Astrocyte (in vitro differentiated cells and primary cell): ENCODE measurements around the gene ACAP3. TPM values are rescaled to one million over a fixed set of nuclear protein-coding genes. Genes with fewer than 3 reads are reported as not detected.

Experiments
- DNase-seq: peaks from one replicate; pipeline ENCODE4 v3.0.0-alpha.2; 2010; ENCODE audit warnings: low read depth
- FAIRE-seq: peaks from 2 replicates; lab custom pipeline; 2011; peaks lifted over from hg19 to GRCh38; lab: Jason Lieb, UNC
- H2AFZ ChIP-seq: 2 replicates; pipeline ENCODE4 v1.6.0; 2012; ENCODE audit warnings: low read depth, low read length, inconsistent platforms
- H3K27ac ChIP-seq: 2 replicates; pipeline ENCODE4 v1.5.1; 2011; ENCODE audit warnings: low read depth, low read length, inconsistent platforms
- H3K27me3 ChIP-seq: 2 replicates; pipeline ENCODE4 v1.6.0; 2011; ENCODE audit warnings: low read length, inconsistent platforms; ENCODE audit not compliant: insufficient read depth
- H3K36me3 ChIP-seq: 2 replicates; pipeline ENCODE4 v1.5.1; 2011; ENCODE audit warnings: low read length, inconsistent platforms; ENCODE audit not compliant: insufficient read depth
- H3K4me1 ChIP-seq: 2 replicates; pipeline ENCODE4 v1.5.1; 2011; ENCODE audit warnings: low read length, inconsistent platforms; ENCODE audit not compliant: insufficient read depth
- H3K4me2 ChIP-seq: 2 replicates; pipeline ENCODE4 v1.6.0; 2012; ENCODE audit warnings: low read length, inconsistent platforms
- H3K4me3 ChIP-seq: 2 replicates; pipeline ENCODE4 v1.5.1; 2011; ENCODE audit warnings: low read depth, mild to moderate bottlenecking, low read length, inconsistent platforms; ENCODE audit not compliant: insufficient read depth
- H3K79me2 ChIP-seq: 2 replicates; pipeline ENCODE4 v1.6.0; 2012; ENCODE audit warnings: mild to moderate bottlenecking, low read length, inconsistent platforms; ENCODE audit not compliant: insufficient read depth
- H3K9ac ChIP-seq: 2 replicates; pipeline ENCODE4 v1.6.0; 2012; ENCODE audit warnings: mild to moderate bottlenecking, low read length, inconsistent platforms
- H3K9me3 ChIP-seq: 2 replicates; pipeline ENCODE4 v1.5.1; 2012; ENCODE audit warnings: low read depth, mild to moderate bottlenecking, low read length, inconsistent platforms; ENCODE audit not compliant: insufficient read depth
- H4K20me1 ChIP-seq: 2 replicates; pipeline ENCODE4 v1.6.0; 2012; ENCODE audit warnings: low read length, inconsistent platforms; ENCODE audit not compliant: insufficient read depth
- H3K27ac Mint-ChIP-seq: one replicate; pipeline ENCODE4 v1.8.0; 2021; ENCODE audit warnings: mild to moderate bottlenecking, mixed read lengths; ENCODE audit not compliant: unreplicated experiment
- H3K27me3 Mint-ChIP-seq: one replicate; pipeline ENCODE4 v1.8.0; 2021; ENCODE audit warnings: low read depth, mixed read lengths; ENCODE audit not compliant: unreplicated experiment
- H3K36me3 Mint-ChIP-seq: one replicate; pipeline ENCODE4 v1.8.0; 2021; ENCODE audit warnings: low read depth, mixed read lengths; ENCODE audit not compliant: unreplicated experiment
- H3K4me1 Mint-ChIP-seq: one replicate; pipeline ENCODE4 v1.8.0; 2021; ENCODE audit warnings: low read depth, mixed read lengths; ENCODE audit not compliant: unreplicated experiment
- H3K4me3 Mint-ChIP-seq: one replicate; pipeline ENCODE4 v1.8.0; 2021; ENCODE audit warnings: mild to moderate bottlenecking, moderate library complexity, mixed read lengths; ENCODE audit not compliant: unreplicated experiment
- H3K9me3 Mint-ChIP-seq: one replicate; pipeline ENCODE4 v1.8.0; 2021; ENCODE audit warnings: mild to moderate bottlenecking, mixed read lengths; ENCODE audit not compliant: unreplicated experiment
- CTCF ChIP-seq: IDR thresholded peaks from 2 replicates; pipeline ENCODE4 v1.5.1; 2011; ENCODE audit warnings: low read depth, mild to moderate bottlenecking, inconsistent platforms, low read length, moderate library complexity; ENCODE audit not compliant: insufficient read depth
- EZH2 ChIP-seq: IDR thresholded peaks from 2 replicates; pipeline ENCODE4 v1.6.1; 2012; ENCODE audit warnings: mild to moderate bottlenecking, low read length, inconsistent platforms; ENCODE audit not compliant: insufficient read depth
- total RNA-seq: library from RNA; stranded (reverse); gene quantifications from 2 replicates; pipeline ENCODE4 v1.2.1, GENCODE V29; 2021

Gene ACAP3
- total RNA-seq, 1 donor from 2014 or later: 64.0 TPM

- Mint-ChIP-seq H3K4me1 (peaks cover 26% of the 10 kb centered on the region), H3K4me3 (no peak overlapping the region), H3K27me3 (no peaks in the 10 kb centered on the region), H3K27ac (no peak overlapping the region), H3K9me3 (no peaks in the 10 kb centered on the region), H3K36me3 (peaks cover 9% of the 10 kb centered on the region)
- Histone ChIP-seq H2AFZ (no peak overlapping the region), H3K4me3 (no peak overlapping the region), H4K20me1 (peaks cover 71% of the 10 kb centered on the region), H3K27ac (no peak overlapping the region), H3K27me3 (no peaks in the 10 kb centered on the region), H3K79me2 (peaks cover 82% of the 10 kb centered on the region), H3K4me2 (peak overlapping the region; percentile 35), H3K36me3 (peaks cover 2% of the 10 kb centered on the region), H3K9me3 (no peaks in the 10 kb centered on the region), H3K4me1 (peaks cover 38% of the 10 kb centered on the region), H3K9ac (peak overlapping the region; percentile 31)
- FAIRE-seq (no peak), DNase-seq (no peak)
- TF ChIP-seq EZH2 (no peak), CTCF (no peak)
These were observed 13.7 kb upstream of the ACAP3 start for GRCh38 chr1:1321477-1321876.

DNA sequence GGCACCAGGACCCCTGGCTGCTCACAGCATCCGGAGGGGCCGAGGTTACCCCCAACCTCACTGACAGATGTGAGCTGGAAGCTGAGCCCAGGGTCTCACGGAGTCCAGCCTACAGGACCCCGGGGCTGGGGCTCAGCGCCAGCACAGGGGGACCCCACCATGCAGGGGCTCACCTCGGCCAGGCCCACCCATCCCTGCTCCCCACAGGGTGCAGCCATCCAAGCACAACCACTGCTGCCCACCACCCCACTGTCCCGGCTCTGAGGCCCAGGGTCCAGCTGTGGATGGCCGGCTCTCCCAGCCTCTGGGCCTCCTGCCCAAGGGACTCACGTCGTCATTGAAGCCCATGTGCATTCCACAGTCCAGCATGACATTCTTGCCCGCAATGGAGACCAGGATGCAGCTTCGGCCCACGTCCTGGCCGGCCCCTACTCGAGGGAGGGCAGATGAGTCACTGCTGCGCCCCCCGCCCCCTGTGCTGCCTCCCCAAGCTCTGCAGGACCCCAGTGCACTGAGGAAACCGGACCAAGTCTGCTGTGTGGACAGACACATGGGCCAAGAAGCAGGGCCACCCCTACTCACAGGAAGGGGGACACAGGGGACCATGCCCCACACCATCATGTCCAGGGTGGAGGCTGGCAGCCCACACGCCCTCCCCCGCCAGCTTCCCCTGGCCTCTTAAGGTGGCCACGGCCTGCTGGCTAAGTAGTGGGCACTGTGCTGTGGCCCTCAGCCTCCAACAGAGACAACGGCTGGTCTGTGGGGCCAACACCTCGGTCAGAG lies 13.1 kb upstream of the ACAP3 start:
- Histone ChIP-seq H3K4me2 (peak overlapping the region; percentile 35), H3K79me2 (peaks cover 82% of the 10 kb centered on the region), H3K27ac (peak overlapping the region; percentile 50), H3K27me3 (no peaks in the 10 kb centered on the region), H2AFZ (no peak overlapping the region), H3K9me3 (no peaks in the 10 kb centered on the region), H3K9ac (peak overlapping the region; percentile 31), H3K36me3 (peaks cover 5% of the 10 kb centered on the region), H3K4me3 (no peak overlapping the region), H3K4me1 (peaks cover 38% of the 10 kb centered on the region), H4K20me1 (peaks cover 69% of the 10 kb centered on the region)
- H3K27ac Mint-ChIP-seq: no peak overlapping the region
- H3K36me3 Mint-ChIP-seq: peaks cover 10% of the 10 kb centered on the region
- no peaks in the 10 kb centered on the region for H3K27me3 Mint-ChIP-seq
- DNase-seq: peak; percentile 55
- TF ChIP-seq CTCF: no peak
- no peak for TF ChIP-seq EZH2
- H3K4me1 Mint-ChIP-seq: peaks cover 27% of the 10 kb centered on the region
- H3K4me3 Mint-ChIP-seq: no peak overlapping the region
- no peaks in the 10 kb centered on the region for H3K9me3 Mint-ChIP-seq
- no peak for FAIRE-seq

- H2AFZ ChIP-seq: no peak overlapping the region
- H3K79me2 ChIP-seq: peaks cover 79% of the 10 kb centered on the region
- H3K9ac ChIP-seq: no peak overlapping the region
- H3K27me3 Mint-ChIP-seq: no peaks in the 10 kb centered on the region
- no peak overlapping the region for H3K27ac Mint-ChIP-seq
- peaks cover 71% of the 10 kb centered on the region for H4K20me1 ChIP-seq
- FAIRE-seq (no peak), DNase-seq (no peak)
- H3K4me1 Mint-ChIP-seq: peaks cover 32% of the 10 kb centered on the region
- peaks cover 12% of the 10 kb centered on the region for H3K36me3 Mint-ChIP-seq
- H3K9me3 ChIP-seq: no peaks in the 10 kb centered on the region
- H3K4me1 ChIP-seq: peaks cover 31% of the 10 kb centered on the region
- TF ChIP-seq CTCF: no peak
- TF ChIP-seq EZH2: no peak
- no peaks in the 10 kb centered on the region for H3K27me3 ChIP-seq
- no peak overlapping the region for H3K4me2 ChIP-seq
- H3K4me3 ChIP-seq: no peak overlapping the region
- H3K27ac ChIP-seq: no peak overlapping the region
- H3K36me3 ChIP-seq: peaks cover 7% of the 10 kb centered on the region
- no peaks in the 10 kb centered on the region for H3K9me3 Mint-ChIP-seq
- H3K4me3 Mint-ChIP-seq: no peak overlapping the region
These were observed 11.9 kb upstream of the ACAP3 start for GRCh38 chr1:1319646-1319941.
